DOHH2 (cell line): ENCODE results near the gene TM4SF18.
"Not testable (repeated sequence)": the region's sequence is repeated elsewhere in the genome, so short reads cannot be mapped to it uniquely, and the experiment has no call there.

Experiments used
- H3F3A ChIP-seq: fragments of 200-600 bp; sonication (generic), shearing (Covaris generic); 2 replicates; pipeline ENCODE4 v1.6.0; 2016; ENCODE audit warnings: antibody characterized with exemption, mild to moderate bottlenecking; ENCODE audit not compliant: control insufficient read depth, insufficient read depth
- H3K27ac ChIP-seq: fragments of 200-600 bp; sonication (generic); 2 replicates; pipeline ENCODE4 v1.5.1; 2014; ENCODE audit warnings: low read depth, mild to moderate bottlenecking, low read length, moderate library complexity
- H3K27me3 ChIP-seq: fragments of 200-600 bp; sonication (generic); 2 replicates; pipeline ENCODE4 v1.6.1; 2014; ENCODE audit warnings: mild to moderate bottlenecking, low read length, mixed read lengths; ENCODE audit not compliant: control insufficient read depth
- H3K36me3 ChIP-seq: fragments of 200-600 bp; sonication (generic); 2 replicates; pipeline ENCODE4 v1.6.1; 2014; ENCODE audit warnings: mild to moderate bottlenecking, low read length, moderate library complexity, mixed read lengths; ENCODE audit not compliant: control insufficient read depth
- H3K4me1 ChIP-seq: fragments of 200-600 bp; sonication (generic); 2 replicates; pipeline ENCODE4 v1.6.1; 2014; ENCODE audit warnings: mild to moderate bottlenecking, low read length, mixed read lengths; ENCODE audit not compliant: control insufficient read depth
- H3K4me2 ChIP-seq: fragments of 200-600 bp; sonication (generic); 2 replicates; pipeline ENCODE4 v1.6.0; 2014; ENCODE audit warnings: mild to moderate bottlenecking, low read length, moderate library complexity
- H3K4me3 ChIP-seq: fragments of 200-600 bp; sonication (generic); 2 replicates; pipeline ENCODE4 v1.5.1; 2014; ENCODE audit warnings: mild to moderate bottlenecking, low read length, mixed read lengths
- H3K79me2 ChIP-seq: fragments of 200-600 bp; sonication (generic); 2 replicates; pipeline ENCODE4 v1.6.1; 2014; ENCODE audit warnings: mild to moderate bottlenecking, low read length, mixed read lengths; ENCODE audit not compliant: control insufficient read depth
- H3K9me2 ChIP-seq: fragments of 200-600 bp; sonication (generic); replicated peaks from 2 replicates; pipeline ENCODE4 v1.6.1; 2014; ENCODE audit warnings: mild to moderate bottlenecking, low read length, mixed read lengths; ENCODE audit not compliant: control insufficient read depth
- H3K9me3 ChIP-seq: fragments of 200-600 bp; sonication (generic); 2 replicates; pipeline ENCODE4 v1.6.1; 2014; ENCODE audit warnings: antibody characterized with exemption, low read length, mixed read lengths; ENCODE audit not compliant: control insufficient read depth, insufficient read depth
- H4K20me1 ChIP-seq: fragments of 200-600 bp; sonication (generic); 2 replicates; pipeline ENCODE4 v1.6.0; 2014; ENCODE audit warnings: low read depth, mild to moderate bottlenecking, antibody characterized with exemption, low read length, moderate library complexity; ENCODE audit not compliant: control insufficient read depth, insufficient read depth
- EZH2phosphoT487 ChIP-seq: fragments of 200-600 bp; sonication (generic); IDR thresholded peaks from 2 replicates; pipeline ENCODE4 v1.6.1; 2017; ENCODE audit warnings: borderline replicate concordance, mild to moderate bottlenecking, antibody characterized with exemption, low read length, moderate library complexity, mixed read lengths
- TF ChIP-seq, protein P1 (sequence below): fragments of 200-600 bp; sonication (generic); IDR thresholded peaks from one replicate; pipeline ENCODE4 v1.5.1; 2014; ENCODE audit warnings: antibody characterized with exemption, mild to moderate bottlenecking, low read depth, low read length; ENCODE audit not compliant: poor library complexity, severe bottlenecking

TM4SF18 gene

DNA sequence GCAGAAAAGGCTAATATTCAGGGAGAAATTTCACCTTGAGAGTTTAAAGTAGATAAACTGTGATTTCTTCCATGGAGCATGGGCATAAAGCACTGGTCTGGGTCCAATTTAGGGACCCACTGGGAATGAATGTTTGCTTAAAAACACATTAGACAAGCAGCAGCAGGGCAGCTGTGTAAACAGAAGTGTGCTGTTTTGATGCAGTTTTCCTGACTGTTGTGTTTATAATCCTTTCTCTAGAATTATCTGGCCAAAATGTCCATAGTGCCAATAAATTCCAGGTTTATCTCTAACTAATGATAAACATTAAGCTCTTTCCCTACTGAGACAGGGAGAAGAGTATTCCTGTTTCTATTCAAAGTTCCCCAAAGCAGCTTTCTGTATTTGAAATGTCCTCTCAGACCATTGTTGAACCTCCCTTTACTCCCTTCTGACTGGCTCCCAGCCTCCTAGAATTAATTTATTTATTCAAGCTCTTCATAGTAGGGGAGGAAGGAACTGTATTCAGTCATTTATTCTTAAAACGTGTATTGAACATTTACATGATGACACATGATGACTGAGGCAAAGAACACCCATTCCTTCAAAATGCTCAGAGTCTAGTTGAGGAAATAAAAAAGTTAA is 7.0 kb upstream of the TM4SF18 start:
- H3K36me3 ChIP-seq: no peaks in the 10 kb centered on the region
- no peak for TF ChIP-seq EZH2phosphoT487
- TF ChIP-seq, protein P1, sequence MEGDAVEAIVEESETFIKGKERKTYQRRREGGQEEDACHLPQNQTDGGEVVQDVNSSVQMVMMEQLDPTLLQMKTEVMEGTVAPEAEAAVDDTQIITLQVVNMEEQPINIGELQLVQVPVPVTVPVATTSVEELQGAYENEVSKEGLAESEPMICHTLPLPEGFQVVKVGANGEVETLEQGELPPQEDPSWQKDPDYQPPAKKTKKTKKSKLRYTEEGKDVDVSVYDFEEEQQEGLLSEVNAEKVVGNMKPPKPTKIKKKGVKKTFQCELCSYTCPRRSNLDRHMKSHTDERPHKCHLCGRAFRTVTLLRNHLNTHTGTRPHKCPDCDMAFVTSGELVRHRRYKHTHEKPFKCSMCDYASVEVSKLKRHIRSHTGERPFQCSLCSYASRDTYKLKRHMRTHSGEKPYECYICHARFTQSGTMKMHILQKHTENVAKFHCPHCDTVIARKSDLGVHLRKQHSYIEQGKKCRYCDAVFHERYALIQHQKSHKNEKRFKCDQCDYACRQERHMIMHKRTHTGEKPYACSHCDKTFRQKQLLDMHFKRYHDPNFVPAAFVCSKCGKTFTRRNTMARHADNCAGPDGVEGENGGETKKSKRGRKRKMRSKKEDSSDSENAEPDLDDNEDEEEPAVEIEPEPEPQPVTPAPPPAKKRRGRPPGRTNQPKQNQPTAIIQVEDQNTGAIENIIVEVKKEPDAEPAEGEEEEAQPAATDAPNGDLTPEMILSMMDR: no peak
- H3K79me2 ChIP-seq: no peaks in the 10 kb centered on the region
- H3K27me3 ChIP-seq: peaks cover 12% of the 10 kb centered on the region
- no peaks in the 10 kb centered on the region for H3K9me3 ChIP-seq
- no peaks in the 10 kb centered on the region for H3F3A ChIP-seq
- no peaks in the 10 kb centered on the region for H3K4me1 ChIP-seq
- H3K4me3 ChIP-seq: no peak overlapping the region
- H3K27ac ChIP-seq: no peak overlapping the region
- H3K9me2 ChIP-seq: no peaks in the 10 kb centered on the region
- no peaks in the 10 kb centered on the region for H4K20me1 ChIP-seq
- H3K4me2 ChIP-seq: no peak overlapping the region

DNA sequence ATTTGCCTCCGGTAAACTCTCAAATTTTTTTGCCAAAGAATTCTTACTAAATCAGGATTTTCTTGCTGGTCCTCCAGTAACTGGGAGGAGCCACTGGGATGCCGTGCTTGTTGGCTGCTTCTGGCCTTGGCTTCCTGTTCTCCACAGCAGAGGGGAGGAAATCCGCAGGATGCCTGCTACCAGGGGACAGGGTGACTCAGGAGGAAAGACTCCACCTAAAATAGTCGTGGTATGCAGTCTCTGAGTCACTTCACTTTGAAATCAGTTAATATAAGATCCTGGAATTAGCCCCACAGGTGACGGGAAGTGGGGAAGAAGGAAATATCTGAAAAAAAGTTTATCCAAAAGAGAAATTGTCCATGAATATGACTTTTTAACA is 6.5 kb upstream of the TM4SF18 start:
- no peak overlapping the region for H3K27ac ChIP-seq

DNA sequence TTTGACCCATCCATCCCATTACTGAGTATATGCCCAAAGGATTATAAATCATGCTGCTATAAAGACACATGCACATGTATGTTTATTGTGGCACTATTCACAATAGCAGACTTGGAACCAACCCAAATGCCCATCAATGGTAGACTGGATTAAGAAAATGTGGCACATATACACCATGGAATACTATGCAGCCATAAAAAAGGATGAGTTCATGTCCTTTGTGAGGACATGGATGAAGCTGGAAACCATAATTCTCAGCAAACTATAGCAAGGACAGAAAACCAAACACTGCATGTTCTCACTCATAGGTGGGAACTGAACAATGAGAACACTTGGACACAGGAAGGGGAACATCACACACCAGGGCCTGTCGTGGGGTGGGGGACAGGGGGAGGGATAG is 4.0 kb upstream of the TM4SF18 start:
- H3K4me2 ChIP-seq, H3K4me1 ChIP-seq, H3K4me3 ChIP-seq, H3F3A ChIP-seq, H4K20me1 ChIP-seq, H3K27ac ChIP-seq, H3K36me3 ChIP-seq, H3K9me2 ChIP-seq, H3K9me3 ChIP-seq, H3K79me2 ChIP-seq: not testable (repeated sequence)
- H3K27me3 ChIP-seq: peaks cover 12% of the 10 kb centered on the region

More for the DNA sequence above, 6.5 kb upstream of the TM4SF18 start:
- TF ChIP-seq, protein P1: no peak
- TF ChIP-seq EZH2phosphoT487: no peak
- no peaks in the 10 kb centered on the region for H3K9me3 ChIP-seq
- H3F3A ChIP-seq: no peaks in the 10 kb centered on the region
- no peak overlapping the region for H3K4me2 ChIP-seq
- H3K4me3 ChIP-seq: no peak overlapping the region
- peaks cover 12% of the 10 kb centered on the region for H3K27me3 ChIP-seq
- no peaks in the 10 kb centered on the region for H3K4me1 ChIP-seq
- no peaks in the 10 kb centered on the region for H3K9me2 ChIP-seq
- no peaks in the 10 kb centered on the region for H4K20me1 ChIP-seq
- no peaks in the 10 kb centered on the region for H3K36me3 ChIP-seq
- no peaks in the 10 kb centered on the region for H3K79me2 ChIP-seq

DNA sequence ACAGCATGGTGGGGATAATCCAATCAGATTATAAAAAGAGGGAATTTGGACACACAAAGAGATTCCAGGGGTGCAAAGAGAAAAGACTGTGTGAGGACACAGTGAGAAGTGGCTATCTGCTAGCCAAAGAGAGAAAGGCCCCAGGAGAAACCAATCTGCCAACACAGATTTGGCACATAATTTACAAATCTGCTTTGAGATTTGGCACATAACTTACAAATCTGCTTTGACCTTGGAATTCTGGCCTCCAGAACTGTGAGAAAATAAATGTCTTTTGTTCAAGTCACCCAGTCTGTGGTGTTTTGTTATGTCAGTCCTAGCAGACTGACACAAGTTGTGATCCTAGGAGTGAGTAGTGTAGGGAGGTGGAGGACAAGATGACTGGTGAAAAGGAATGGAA is 3.5 kb upstream of the TM4SF18 start:
- Histone ChIP-seq H3K4me3 (no peak overlapping the region), H3K4me2 (no peak overlapping the region), H3K27me3 (peaks cover 12% of the 10 kb centered on the region), H3K79me2 (no peaks in the 10 kb centered on the region), H3F3A (no peaks in the 10 kb centered on the region), H4K20me1 (no peaks in the 10 kb centered on the region), H3K4me1 (no peaks in the 10 kb centered on the region), H3K9me3 (no peaks in the 10 kb centered on the region), H3K9me2 (no peaks in the 10 kb centered on the region), H3K36me3 (no peaks in the 10 kb centered on the region), H3K27ac (no peak overlapping the region)
- TF ChIP-seq, protein P1: no peak
- TF ChIP-seq EZH2phosphoT487: no peak
